ENCODE results near the gene NEK11.

- TF ChIP-seq, protein P1, sequence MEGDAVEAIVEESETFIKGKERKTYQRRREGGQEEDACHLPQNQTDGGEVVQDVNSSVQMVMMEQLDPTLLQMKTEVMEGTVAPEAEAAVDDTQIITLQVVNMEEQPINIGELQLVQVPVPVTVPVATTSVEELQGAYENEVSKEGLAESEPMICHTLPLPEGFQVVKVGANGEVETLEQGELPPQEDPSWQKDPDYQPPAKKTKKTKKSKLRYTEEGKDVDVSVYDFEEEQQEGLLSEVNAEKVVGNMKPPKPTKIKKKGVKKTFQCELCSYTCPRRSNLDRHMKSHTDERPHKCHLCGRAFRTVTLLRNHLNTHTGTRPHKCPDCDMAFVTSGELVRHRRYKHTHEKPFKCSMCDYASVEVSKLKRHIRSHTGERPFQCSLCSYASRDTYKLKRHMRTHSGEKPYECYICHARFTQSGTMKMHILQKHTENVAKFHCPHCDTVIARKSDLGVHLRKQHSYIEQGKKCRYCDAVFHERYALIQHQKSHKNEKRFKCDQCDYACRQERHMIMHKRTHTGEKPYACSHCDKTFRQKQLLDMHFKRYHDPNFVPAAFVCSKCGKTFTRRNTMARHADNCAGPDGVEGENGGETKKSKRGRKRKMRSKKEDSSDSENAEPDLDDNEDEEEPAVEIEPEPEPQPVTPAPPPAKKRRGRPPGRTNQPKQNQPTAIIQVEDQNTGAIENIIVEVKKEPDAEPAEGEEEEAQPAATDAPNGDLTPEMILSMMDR (IDR thresholded peaks at IDR 0.05): no peak
- no peak for TF ChIP-seq POLR2A (IDR thresholded peaks at IDR 0.05)
These were observed 189.7 kb downstream of the NEK11 start for GRCh38 chr3:131216330-131216729.

Measured in thyroid gland (tissue), 4 donors.